BLaER1 (cell line): ENCODE data around the gene TTLL4.

Experiments used
- H3K27ac ChIP-seq: shearing (Covaris generic); formaldehyde crosslinking; 2 replicates; pipeline ENCODE4 v1.8.1; 2022
- H3K27me3 ChIP-seq: shearing (Covaris generic); formaldehyde crosslinking; 2 replicates; pipeline ENCODE4 v1.8.1; 2022
- H3K36me3 ChIP-seq: shearing (Covaris generic); formaldehyde crosslinking; 2 replicates; pipeline ENCODE4 v1.8.1; 2022
- H3K4me1 ChIP-seq: shearing (Covaris generic); formaldehyde crosslinking; 2 replicates; pipeline ENCODE4 v1.8.1; 2022
- H3K4me2 ChIP-seq: shearing (Covaris generic); formaldehyde crosslinking; 2 replicates; pipeline ENCODE4 v1.8.1; 2022
- H3K4me3 ChIP-seq: shearing (Covaris generic); formaldehyde crosslinking; 2 replicates; pipeline ENCODE4 v1.8.1; 2022
- H3K9ac ChIP-seq: shearing (Covaris generic); formaldehyde crosslinking; 2 replicates; pipeline ENCODE4 v1.8.1; 2022
- H3K9me3 ChIP-seq: shearing (Covaris generic); formaldehyde crosslinking; 2 replicates; pipeline ENCODE4 v1.8.1; 2022
- H4K20me1 ChIP-seq: shearing (Covaris generic); formaldehyde crosslinking; 2 replicates; pipeline ENCODE4 v1.8.1; 2022
- Cebpa-rat ChIP-seq: shearing (Covaris generic); IDR thresholded peaks from 2 replicates; pipeline ENCODE4 v1.8.1; 2022

Gene TTLL4

GRCh38 chr2:218780851-218781690, 70.4 kb downstream of the TTLL4 start:
- no peak overlapping the region for H3K4me3 ChIP-seq
- H3K36me3 ChIP-seq: peaks cover 18% of the 10 kb centered on the region
- H3K4me1 ChIP-seq: no peaks in the 10 kb centered on the region
- no peak for TF ChIP-seq Cebpa-rat
- H3K27ac ChIP-seq: no peak overlapping the region
- H3K9ac ChIP-seq: no peak overlapping the region
- peaks cover 27% of the 10 kb centered on the region for H3K9me3 ChIP-seq
- H3K27me3 ChIP-seq: no peaks in the 10 kb centered on the region
- H4K20me1 ChIP-seq: no peaks in the 10 kb centered on the region
- H3K4me2 ChIP-seq: no peak overlapping the region

DNA sequence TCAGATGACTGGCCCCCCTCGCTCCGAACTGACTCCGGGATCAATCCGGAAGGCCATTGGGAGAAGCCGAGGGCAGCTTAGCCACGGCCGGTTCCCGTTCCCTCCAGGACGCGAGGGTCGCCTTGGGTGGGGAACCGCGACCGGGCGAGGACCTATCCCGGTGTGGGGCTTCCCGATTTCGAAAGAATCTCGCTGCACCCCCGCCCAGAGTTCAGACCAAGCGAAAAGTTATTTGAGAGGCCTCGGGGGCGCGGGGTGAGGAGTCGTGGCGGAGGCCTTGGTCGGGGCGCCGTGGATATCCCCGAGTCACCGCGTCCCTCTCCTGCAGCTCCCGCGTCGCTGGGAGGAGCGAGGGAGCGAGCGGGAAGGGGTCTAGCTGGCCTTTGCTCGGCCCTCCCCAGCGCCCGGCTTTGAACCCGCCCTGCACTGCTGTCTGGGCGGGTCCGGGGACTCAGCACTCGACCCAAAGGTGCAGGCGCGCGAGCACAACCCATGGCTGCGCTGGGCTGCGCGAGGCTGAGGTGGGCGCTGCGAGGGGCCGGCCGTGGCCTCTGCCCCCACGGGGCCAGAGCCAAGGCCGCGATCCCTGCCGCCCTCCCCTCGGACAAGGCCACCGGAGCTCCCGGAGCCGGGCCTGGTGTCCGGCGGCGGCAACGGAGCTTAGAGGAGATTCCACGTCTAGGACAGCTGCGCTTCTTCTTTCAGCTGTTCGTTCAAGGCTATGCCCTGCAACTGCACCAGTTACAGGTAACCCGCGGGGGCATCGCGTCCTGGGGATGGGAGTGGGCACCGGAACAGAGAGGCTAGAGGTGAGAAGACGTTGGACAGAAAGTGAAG, 71.3 kb downstream of the TTLL4 start, which contains the start of gene CYP27A1:
Gene CYP27A1 (plus strand): TSS at position 457 of the 837 bp plus-strand sequence. CDS start 36 bp downstream, at position 493.
- Histone ChIP-seq H3K36me3 (peaks cover 12% of the 10 kb centered on the region), H3K4me1 (no peaks in the 10 kb centered on the region), H3K4me2 (no peak within 1 kb of the TSS), H3K4me3 (no peak within 1 kb of the TSS), H3K9ac (no peak within 1 kb of the TSS), H4K20me1 (no peaks in the 10 kb centered on the region), H3K27me3 (no peaks in the 10 kb centered on the region), H3K9me3 (peaks cover 19% of the 10 kb centered on the region), H3K27ac (no peak within 1 kb of the TSS)
- TF ChIP-seq Cebpa-rat: no peak

GRCh38 chr2:218782528-218782844, 71.9 kb downstream of the TTLL4 start:
- Histone ChIP-seq H3K36me3 (peaks cover 6% of the 10 kb centered on the region; the same call in 1 of the 2 replicates), H4K20me1 (no peaks in the 10 kb centered on the region), H3K9me3 (peaks cover 13% of the 10 kb centered on the region), H3K27me3 (no peaks in the 10 kb centered on the region), H3K27ac (no peak overlapping the region), H3K9ac (no peak overlapping the region), H3K4me3 (no peak overlapping the region), H3K4me1 (no peaks in the 10 kb centered on the region), H3K4me2 (no peak overlapping the region)
- no peak for TF ChIP-seq Cebpa-rat

DNA sequence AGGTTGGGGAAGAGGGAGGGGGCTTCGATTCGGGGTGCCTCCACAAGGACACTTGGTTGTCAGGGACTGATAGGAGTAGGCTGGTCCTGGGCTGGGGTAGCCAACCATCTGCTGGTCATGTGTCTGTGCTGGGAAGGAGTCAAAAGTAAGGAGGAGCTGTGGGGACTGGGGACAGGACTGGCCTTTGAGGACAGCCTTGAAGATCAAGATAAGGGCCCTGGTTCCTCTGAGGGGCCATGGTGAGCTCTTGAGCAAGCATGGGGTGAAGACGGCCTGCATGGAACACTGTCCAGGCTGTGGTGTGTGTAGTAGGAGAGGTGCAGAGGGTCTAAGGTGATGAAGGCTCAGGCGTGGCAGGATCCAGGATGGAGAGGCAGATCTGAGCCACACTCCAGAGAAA, 73.1 kb downstream of the TTLL4 start:
- Histone ChIP-seq H3K27me3 (no peaks in the 10 kb centered on the region), H3K36me3 (no peaks in the 10 kb centered on the region), H3K4me2 (no peak overlapping the region), H4K20me1 (no peaks in the 10 kb centered on the region), H3K4me3 (no peak overlapping the region), H3K4me1 (no peaks in the 10 kb centered on the region), H3K9me3 (0 out of 2 replicates have a peak, but pooled peaks cover 7% of the 10 kb centered on the region), H3K9ac (no peak overlapping the region), H3K27ac (no peak overlapping the region)
- TF ChIP-seq Cebpa-rat: no peak

- Histone ChIP-seq H3K4me3 (no peak overlapping the region), H3K4me2 (no peak overlapping the region), H4K20me1 (no peaks in the 10 kb centered on the region), H3K27me3 (no peaks in the 10 kb centered on the region), H3K36me3 (no peaks in the 10 kb centered on the region), H3K4me1 (no peaks in the 10 kb centered on the region), H3K9me3 (0 out of 2 replicates have a peak, but pooled peaks cover 7% of the 10 kb centered on the region), H3K27ac (no peak overlapping the region), H3K9ac (no peak overlapping the region)
- TF ChIP-seq Cebpa-rat: no peak
These were observed 74.5 kb downstream of the TTLL4 start for GRCh38 chr2:218785103-218785502.

GRCh38 chr2:218786133-218786532, 75.5 kb downstream of the TTLL4 start:
- Histone ChIP-seq H3K27me3 (no peaks in the 10 kb centered on the region), H3K4me1 (no peaks in the 10 kb centered on the region), H3K9me3 (0 out of 2 replicates have a peak, but pooled peaks cover 7% of the 10 kb centered on the region), H3K36me3 (no peaks in the 10 kb centered on the region), H3K27ac (no peak overlapping the region), H3K4me3 (no peak overlapping the region), H4K20me1 (no peaks in the 10 kb centered on the region), H3K9ac (no peak overlapping the region), H3K4me2 (no peak overlapping the region)
- TF ChIP-seq Cebpa-rat: no peak

DNA sequence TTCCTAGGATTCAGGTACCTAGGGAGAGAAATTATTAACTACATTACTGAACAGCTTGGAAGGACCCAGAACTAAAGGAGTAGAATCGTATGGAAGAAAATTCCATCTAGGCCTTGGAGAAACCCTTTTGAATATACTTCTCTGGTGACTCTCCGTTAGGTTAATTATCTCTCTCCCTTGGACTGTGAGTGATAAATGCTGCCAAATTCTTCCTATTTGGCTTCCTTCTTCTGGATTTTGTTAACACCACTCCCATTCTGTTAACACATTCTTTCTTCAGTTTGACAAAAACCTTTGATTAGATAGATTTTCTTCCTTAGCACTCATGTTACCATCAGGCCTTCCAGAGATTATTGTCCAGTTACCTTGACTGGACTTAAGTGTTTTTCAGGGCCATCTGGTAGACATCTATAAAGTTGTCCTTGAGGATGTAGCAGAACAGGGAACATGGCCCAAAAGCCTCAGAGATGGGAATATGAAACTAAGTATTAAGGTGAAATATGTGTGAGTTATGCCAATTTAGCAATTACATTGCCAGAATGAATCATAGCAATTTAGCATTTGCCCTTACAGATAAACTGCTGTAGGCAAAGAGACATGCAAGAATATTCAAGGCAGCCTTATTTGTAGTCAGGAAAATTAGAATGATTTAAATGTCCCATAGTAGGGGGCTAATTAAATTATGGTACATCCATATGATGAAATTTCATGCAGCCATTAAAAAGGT, 78.1 kb downstream of the TTLL4 start:
- no peaks in the 10 kb centered on the region for H4K20me1 ChIP-seq
- no peaks in the 10 kb centered on the region for H3K27me3 ChIP-seq
- no peak overlapping the region for H3K4me3 ChIP-seq
- no peak for TF ChIP-seq Cebpa-rat
- H3K36me3 ChIP-seq: no peaks in the 10 kb centered on the region
- H3K9ac ChIP-seq: no peak overlapping the region
- H3K4me2 ChIP-seq: no peak overlapping the region
- no peaks in the 10 kb centered on the region for H3K4me1 ChIP-seq
- H3K9me3 ChIP-seq: no peaks in the 10 kb centered on the region
- H3K27ac ChIP-seq: no peak overlapping the region

DNA sequence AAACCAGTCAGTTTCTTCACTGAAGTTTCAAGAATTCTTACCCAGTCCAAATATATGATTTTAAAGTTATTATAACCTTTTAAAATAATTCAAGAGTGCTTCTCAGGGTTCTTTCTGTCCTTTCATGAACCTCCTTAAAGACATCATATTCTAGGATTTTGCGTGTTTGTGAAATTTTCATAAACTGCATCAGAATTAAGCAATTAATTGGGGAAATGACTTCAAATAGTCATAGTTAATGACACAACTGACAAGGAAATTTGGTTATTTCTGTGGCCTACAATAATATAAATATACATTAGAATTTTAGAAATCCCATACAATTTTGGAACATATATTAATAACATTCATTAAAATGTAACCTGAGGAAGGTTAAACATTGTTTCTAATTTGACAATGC, 81.8 kb downstream of the TTLL4 start:
- Histone ChIP-seq H3K4me2 (no peak overlapping the region), H3K4me1 (no peaks in the 10 kb centered on the region)
- no peak for TF ChIP-seq Cebpa-rat

DNA sequence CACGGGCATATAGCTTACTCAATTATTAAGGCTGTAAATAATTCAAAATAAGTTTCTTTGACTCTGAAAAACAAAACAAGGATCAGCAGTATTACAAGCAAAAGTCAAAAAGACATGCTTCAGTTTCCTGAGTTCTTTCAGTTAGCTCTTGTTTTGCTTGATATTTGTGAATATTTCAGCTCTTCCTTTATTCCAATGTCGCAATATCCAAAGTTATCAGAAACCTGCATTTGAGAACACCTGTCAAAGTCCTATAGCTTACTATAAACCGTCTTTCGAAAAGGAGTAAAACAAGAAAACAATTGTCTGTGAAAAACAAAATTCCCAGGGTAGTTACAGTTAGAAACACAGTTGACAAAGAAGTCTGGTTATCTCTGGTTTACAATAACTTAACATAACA, 86.1 kb downstream of the TTLL4 start:
- no peak for TF ChIP-seq Cebpa-rat
- H3K9me3 ChIP-seq: no peaks in the 10 kb centered on the region
- no peaks in the 10 kb centered on the region for H3K36me3 ChIP-seq
- H3K27me3 ChIP-seq: peaks cover 19% of the 10 kb centered on the region
- H3K4me1 ChIP-seq: peaks cover 1% of the 10 kb centered on the region
- peaks cover 6% of the 10 kb centered on the region for H4K20me1 ChIP-seq
- no peak overlapping the region for H3K4me3 ChIP-seq
- H3K4me2 ChIP-seq: no peak overlapping the region
- no peak overlapping the region for H3K9ac ChIP-seq
- no peak overlapping the region for H3K27ac ChIP-seq

More for the DNA sequence above, 81.8 kb downstream of the TTLL4 start:
- no peak overlapping the region for H3K27ac ChIP-seq
- H4K20me1 ChIP-seq: no peaks in the 10 kb centered on the region
- no peak overlapping the region for H3K9ac ChIP-seq
- no peaks in the 10 kb centered on the region for H3K9me3 ChIP-seq
- H3K4me3 ChIP-seq: no peak overlapping the region
- no peaks in the 10 kb centered on the region for H3K36me3 ChIP-seq
- H3K27me3 ChIP-seq: no peaks in the 10 kb centered on the region
